Testis (tissue), 3 donors: Measurements from ENCODE around the gene RPL28. TPM values are rescaled to one million over a fixed set of nuclear protein-coding genes. Genes with fewer than 3 reads are reported as not detected.

Experiments
- DNase-seq: peaks from one replicate; pipeline ENCODE4 v3.0.0-alpha.2; 2019
- H3K27ac ChIP-seq, 2 donors: fragments of 200-600 bp; sonication (generic); one replicate each; pipeline ENCODE4 v1.5.1; 2019
- H3K27me3 ChIP-seq: fragments of 200-600 bp; sonication (generic); one replicate; pipeline ENCODE4 v1.5.1; 2019
- H3K36me3 ChIP-seq: fragments of 200-600 bp; sonication (generic); one replicate; pipeline ENCODE4 v1.5.1; 2017; ENCODE audit warnings: low read depth; ENCODE audit errors: missing control alignments
- H3K4me1 ChIP-seq: fragments of 200-600 bp; sonication (generic); one replicate; pipeline ENCODE4 v1.5.1; 2019
- H3K4me3 ChIP-seq, 2 donors: fragments of 200-600 bp; sonication (generic); one replicate each; pipeline ENCODE4 v1.5.1; 2017 to 2019
- H3K9me3 ChIP-seq: fragments of 200-600 bp; sonication (generic); one replicate; pipeline ENCODE4 v1.5.1; 2017
- CTCF ChIP-seq, 3 experiments: fragments of 450-650 bp in 2 of 3; fragments of 200-600 bp in 1 of 3; sonication (generic) in 1 of 3; IDR thresholded peaks; one replicate each; pipeline ENCODE4 v1.5.1; 2016 to 2019; ENCODE audit warnings: antibody characterized with exemption in 3 of 3, mild to moderate bottlenecking in 2 of 3, moderate library complexity in 1 of 3
- POLR2A ChIP-seq: fragments of 450-650 bp; IDR thresholded peaks from one replicate; pipeline ENCODE4 v1.6.1; 2017; ENCODE audit warnings: antibody characterized with exemption, mild to moderate bottlenecking, moderate library complexity
- WGBS, 2 donors: methylation state at CpG; one replicate each; pipeline ENCODE4 v1.1.5; 2018; 5-methylcytosine and 5-hydroxymethylcytosine counted together
- intact Hi-C: fragments of 100-400 bp; cut with DNase I; formaldehyde crosslinking; loops from one replicate; pipeline ENCODE4 v1.15.1; 2023; ENCODE audit warnings: low total_unique reads
- polyA plus RNA-seq: library from polyadenylated mRNA; stranded (reverse); fragments of 350-450 nt; fragmentation: Illumina TruSeq; extraction: RNeasy Lipid Tissue Mini Kit (QIAGEN cat#74804); gene quantifications from one replicate; pipeline ENCODE4 v1.2.3, GENCODE V29; 2014; ENCODE audit warnings: low read depth, low replicate concordance; ENCODE audit not compliant: insufficient read depth
- total RNA-seq, 2 donors: library from RNA; depleted of rRNA; stranded (reverse); fragments of >200 nt; gene quantifications; one replicate each; pipeline ENCODE4 v1.2.3, GENCODE V29; 2016

The RPL28 gene
- total and polyA plus RNA-seq, 3 donors from 2014 or later: 284 to 1,024 (median 624) TPM

GRCh38 chr19:55340784-55341147, 45.0 kb upstream of the RPL28 start:
- Histone ChIP-seq H3K9me3 (no peaks in the 10 kb centered on the region), H3K27me3 (no peaks in the 10 kb centered on the region), H3K27ac (peak overlapping the region; percentile 90), H3K4me1 (peaks cover 20% of the 10 kb centered on the region), H3K36me3 (no peaks in the 10 kb centered on the region), H3K4me3 (peak overlapping the region; percentile 73 to 75)
- WGBS, 2 donors: 2 to 3% methylated on average over 24 of the region's 24 CpGs
- TF ChIP-seq POLR2A (no peak), CTCF (IDR thresholded peaks at IDR 0.05) (no peak)
- no peak for DNase-seq
- intact Hi-C loops: loop anchor here (5.0 kb wide), 1 partner anchor 42 kb away; the partner anchor contains the start of gene TMEM238

GRCh38 chr19:55341171-55341588, 44.6 kb upstream of the RPL28 start:
- TF ChIP-seq CTCF (IDR thresholded peaks at IDR 0.05): no peak
- Histone ChIP-seq H3K36me3 (no peaks in the 10 kb centered on the region), H3K4me3 (peak overlapping the region; percentile 73 to 75), H3K4me1 (peaks cover 20% of the 10 kb centered on the region), H3K27ac (peak overlapping the region in 1 of 2 donors; percentile 90), H3K9me3 (no peaks in the 10 kb centered on the region), H3K27me3 (no peaks in the 10 kb centered on the region)
- DNase-seq: peak; percentile 83
- WGBS, 2 donors: 3 to 8% methylated on average over 13 to 15 of the region's 15 CpGs
- intact Hi-C loops: loop anchor here (5.0 kb wide), 1 partner anchor 41 kb away; the partner anchor contains the start of gene TMEM238

GRCh38 chr19:55341595-55342531, 43.9 kb upstream of the RPL28 start:
- no peak for DNase-seq
- H3K27ac ChIP-seq: no peak overlapping the region
- H3K4me3 ChIP-seq: no peak overlapping the region
- peaks cover 20% of the 10 kb centered on the region for H3K4me1 ChIP-seq
- no peak for TF ChIP-seq CTCF (IDR thresholded peaks at IDR 0.05)
- no peak for TF ChIP-seq POLR2A
- H3K36me3 ChIP-seq: no peaks in the 10 kb centered on the region
- 79 to 84% methylated on average over 16 to 50 of the region's 50 CpGs for WGBS, 2 donors
- H3K9me3 ChIP-seq: no peaks in the 10 kb centered on the region
- no peaks in the 10 kb centered on the region for H3K27me3 ChIP-seq
- intact Hi-C loops: loop anchor here (5.0 kb wide), 1 partner anchor 40 kb away; the partner anchor contains the start of gene TMEM238

GRCh38 chr19:55344444-55344843, 41.3 kb upstream of the RPL28 start:
- TF ChIP-seq CTCF (IDR thresholded peaks at IDR 0.05) (no peak), POLR2A (no peak)
- 78 to 79% methylated on average over 6 to 9 of the region's 9 CpGs for WGBS, 2 donors
- H3K27ac ChIP-seq: no peak overlapping the region
- H3K27me3 ChIP-seq: no peaks in the 10 kb centered on the region
- H3K4me1 ChIP-seq: peaks cover 16% of the 10 kb centered on the region
- intact Hi-C loops: loop anchor here (5.0 kb wide), 1 partner anchor 38 kb away; the partner anchor contains the start of gene TMEM238
- no peaks in the 10 kb centered on the region for H3K9me3 ChIP-seq
- no peak overlapping the region for H3K4me3 ChIP-seq
- peak; percentile 45 for DNase-seq
- no peaks in the 10 kb centered on the region for H3K36me3 ChIP-seq
